HTR-8/SVneo (cell line): ENCODE measurements around the gene DUSP14.
"Not testable (repeated sequence)": the region's sequence is repeated elsewhere in the genome, so short reads cannot be mapped to it uniquely, and the experiment has no call there.

ENCODE experiments used
- DNase-seq: peaks from one replicate; pipeline ENCODE4 v3.0.0; 2011; ENCODE audit warnings: low spot score, mixed read lengths; ENCODE audit not compliant: insufficient read length
- FAIRE-seq: peaks from 2 replicates; lab custom pipeline; 2011; peaks lifted over from hg19 to GRCh38; lab: Jason Lieb, UNC

DUSP14 gene

DNA sequence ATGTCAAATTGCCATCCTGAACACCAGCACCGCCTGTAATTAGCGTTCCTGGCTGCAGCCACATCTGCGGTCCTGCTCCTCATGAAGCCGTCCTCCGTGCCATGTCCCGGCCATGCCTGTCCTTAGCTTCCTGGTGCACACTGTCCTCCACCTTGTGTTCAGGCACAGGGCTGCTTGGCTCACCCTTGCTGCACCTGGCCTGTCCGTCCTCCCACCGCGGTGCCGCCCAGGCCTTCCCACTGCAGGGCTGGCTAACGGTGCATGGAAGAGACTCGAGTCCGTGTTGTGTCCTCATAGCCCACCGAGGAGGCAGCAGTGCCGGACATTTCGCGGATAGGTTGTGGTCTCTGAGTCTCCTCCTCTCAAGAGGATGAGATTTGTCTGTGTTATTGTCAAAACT is 20.4 kb downstream of the DUSP14 start:
- DNase-seq: no peak
- no peak for FAIRE-seq

GRCh38 chr17:37511642-37512041 is 22.0 kb downstream of the DUSP14 start:
- FAIRE-seq: not testable (repeated sequence)

DNA sequence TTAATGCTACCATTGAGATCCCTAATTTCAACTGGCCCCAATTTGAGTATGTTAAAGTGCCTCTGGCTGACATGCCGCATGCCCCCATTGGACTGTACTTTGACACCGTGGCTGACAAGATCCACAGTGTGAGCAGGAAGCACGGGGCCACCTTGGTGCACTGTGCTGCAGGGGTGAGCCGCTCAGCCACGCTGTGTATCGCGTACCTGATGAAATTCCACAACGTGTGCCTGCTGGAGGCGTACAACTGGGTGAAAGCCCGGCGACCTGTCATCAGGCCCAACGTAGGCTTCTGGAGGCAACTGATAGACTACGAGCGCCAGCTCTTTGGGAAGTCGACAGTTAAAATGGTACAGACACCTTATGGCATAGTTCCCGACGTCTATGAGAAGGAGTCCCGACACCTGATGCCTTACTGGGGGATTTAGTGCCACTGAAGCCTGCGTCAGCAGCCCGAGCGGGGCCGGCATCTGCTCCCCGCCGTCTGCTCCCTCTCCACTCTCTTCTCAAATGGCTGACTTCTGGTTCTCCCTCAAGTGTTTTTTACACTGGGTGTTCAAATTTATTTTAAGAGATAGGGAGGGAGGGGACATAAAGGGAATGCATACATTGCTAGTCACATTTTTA is 22.9 kb downstream of the DUSP14 start:
- FAIRE-seq (no peak), DNase-seq (no peak)

More at GRCh38 chr17:37511642-37512041, 22.0 kb downstream of the DUSP14 start:
- DNase-seq: not testable (repeated sequence)

DNA sequence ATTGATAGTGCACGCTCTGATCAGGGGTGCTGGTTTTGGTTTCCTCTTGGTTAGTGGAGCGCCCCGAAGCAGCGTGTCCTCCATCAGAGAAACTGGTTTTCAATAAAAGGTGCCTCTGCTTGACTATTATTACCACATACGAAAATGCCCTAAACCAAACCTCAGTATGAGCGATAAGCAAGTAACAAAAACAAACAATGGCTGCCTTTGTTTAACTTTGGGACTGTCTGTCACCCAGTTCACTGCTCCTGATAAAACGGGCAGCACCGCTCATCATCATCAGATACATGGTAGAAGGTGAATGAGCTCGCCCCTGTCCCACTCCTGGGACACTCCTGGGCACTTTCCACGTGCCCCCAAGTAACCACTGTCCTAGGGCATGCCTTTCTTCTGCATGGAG is 24.0 kb downstream of the DUSP14 start:
- DNase-seq: no peak
- FAIRE-seq: no peak

- FAIRE-seq (no peak), DNase-seq (peak; percentile 50)
Observed at GRCh38 chr17:37516127-37516571, 26.5 kb downstream of the DUSP14 start.

GRCh38 chr17:37517881-37518280 is 28.2 kb downstream of the DUSP14 start:
- DNase-seq: no peak
- FAIRE-seq: no peak

GRCh38 chr17:37518826-37519225 is 29.1 kb downstream of the DUSP14 start:
- FAIRE-seq (no peak), DNase-seq (no peak)

DNA sequence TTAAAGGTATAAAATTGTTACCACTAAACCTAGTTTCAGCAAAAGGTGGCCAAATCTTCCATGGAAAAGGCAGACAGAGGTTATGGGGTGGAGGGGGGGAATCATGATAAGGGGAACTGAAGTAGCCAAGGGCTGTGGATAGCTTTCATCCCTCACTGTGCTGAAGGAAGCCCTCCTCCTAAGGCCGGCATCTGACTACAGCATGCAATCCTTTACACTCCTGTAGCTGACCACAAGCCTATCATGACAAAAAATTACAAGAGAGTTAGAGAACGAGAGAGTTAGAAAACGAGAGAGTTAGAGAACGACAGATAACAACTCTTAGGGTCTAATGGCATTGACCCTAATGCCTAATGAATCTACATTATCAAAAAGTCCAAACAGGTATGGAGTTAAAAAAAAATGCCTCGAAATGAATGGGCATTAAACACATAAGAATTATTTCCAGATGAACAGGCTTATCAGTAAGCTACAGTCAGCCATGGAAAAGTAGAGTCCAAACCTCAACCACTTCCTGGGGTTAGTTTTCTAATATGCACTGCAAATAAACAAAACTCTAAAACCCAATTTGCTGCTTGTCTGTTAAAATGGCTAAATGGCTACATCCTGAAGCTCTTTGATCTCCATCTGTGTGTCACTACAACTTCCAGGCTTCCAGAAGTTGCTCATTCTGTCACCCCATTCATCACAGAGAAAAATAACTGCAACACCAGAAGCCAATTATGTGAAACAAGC is 29.7 kb downstream of the DUSP14 start:
- no peak for FAIRE-seq
- DNase-seq: no peak

GRCh38 chr17:37520174-37520573 is 30.5 kb downstream of the DUSP14 start:
- no peak for FAIRE-seq

GRCh38 chr17:37521821-37522220 is 32.1 kb downstream of the DUSP14 start:
- no peak for FAIRE-seq
- no peak for DNase-seq

More at GRCh38 chr17:37520174-37520573, 30.5 kb downstream of the DUSP14 start:
- no peak for DNase-seq

DNA sequence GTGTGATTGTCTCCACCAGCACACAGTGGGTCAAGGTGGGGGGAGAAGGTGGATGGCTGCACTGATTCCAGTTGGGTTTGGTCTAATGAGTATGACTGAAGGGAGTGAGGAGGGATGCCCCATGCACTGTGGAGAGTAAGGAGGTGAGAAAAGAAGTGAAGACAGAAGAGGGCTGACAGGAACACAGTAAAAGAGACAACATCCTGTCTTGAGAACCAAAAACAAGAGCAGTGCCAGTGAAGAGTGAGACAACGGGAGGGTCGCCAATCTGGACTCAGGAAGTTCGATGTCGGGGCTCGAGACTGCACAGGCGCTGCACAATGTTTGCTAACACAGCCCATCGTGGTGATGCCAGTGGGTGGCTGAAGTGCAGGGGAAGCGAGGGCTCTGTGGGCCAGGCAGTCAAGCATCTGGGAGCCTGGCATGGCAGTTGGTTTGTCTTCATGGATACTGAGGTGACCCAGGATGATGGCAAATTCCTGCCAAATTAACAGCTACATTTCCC is 34.1 kb downstream of the DUSP14 start:
- DNase-seq: no peak
- FAIRE-seq: no peak

- FAIRE-seq (no peak), DNase-seq (peak; percentile 63)
Observed at GRCh38 chr17:37527249-37527851, 37.7 kb downstream of the DUSP14 start.

DNA sequence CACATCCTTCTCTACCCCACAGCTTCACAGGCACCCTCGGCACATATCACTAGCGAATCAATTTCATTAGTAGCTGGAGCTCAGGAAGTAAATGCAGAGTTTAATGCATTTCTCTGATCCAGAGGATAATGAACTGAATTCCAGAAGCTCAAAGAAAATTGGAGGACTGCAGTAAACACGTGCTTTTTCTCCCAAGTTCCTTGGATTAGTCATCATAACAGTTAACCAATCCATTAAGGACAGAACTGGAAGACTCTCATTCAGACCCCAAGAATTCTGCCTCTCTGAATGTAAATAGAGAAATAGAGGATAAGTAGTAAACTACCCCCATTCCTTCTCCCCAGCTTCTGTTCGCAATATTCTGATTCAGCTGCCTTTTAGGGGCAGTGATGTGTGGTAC is 40.7 kb downstream of the DUSP14 start:
- DNase-seq (no peak), FAIRE-seq (no peak)

GRCh38 chr17:37532756-37533155 is 43.1 kb downstream of the DUSP14 start:
- DNase-seq (no peak), FAIRE-seq (no peak)

GRCh38 chr17:37535906-37536305 is 46.2 kb downstream of the DUSP14 start:
- DNase-seq (no peak), FAIRE-seq (no peak)

DNA sequence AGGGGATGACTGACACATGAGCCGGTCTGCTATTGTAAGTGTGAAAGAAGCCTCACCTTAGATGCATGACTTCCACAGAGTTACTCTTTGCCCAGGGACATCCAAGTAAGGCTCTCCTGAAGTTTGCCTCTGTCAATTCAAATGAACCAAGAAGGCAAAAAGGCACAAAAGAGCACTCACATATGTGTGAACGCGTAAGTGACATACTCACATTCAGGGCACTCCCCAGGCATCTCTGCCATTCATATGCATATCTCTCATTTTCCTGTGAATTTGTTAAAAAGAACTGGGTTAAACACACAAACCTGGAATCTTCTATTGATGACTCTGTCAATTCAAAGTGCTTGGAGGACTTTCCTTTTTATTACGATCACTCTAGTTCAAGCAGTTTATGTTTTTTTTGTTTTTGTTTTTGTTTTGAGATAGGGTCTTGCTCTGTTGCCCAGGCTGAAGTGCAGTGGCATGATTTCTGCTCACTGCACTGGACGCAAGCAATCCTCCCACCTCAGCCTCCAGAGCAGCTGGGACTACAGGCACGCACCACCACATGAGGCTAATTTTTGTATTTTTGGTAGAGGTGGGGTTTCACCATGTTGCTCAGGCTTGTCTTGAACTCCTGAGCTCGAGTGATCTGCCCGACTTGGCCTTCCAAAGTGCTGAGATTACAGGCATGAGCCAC is 49.4 kb downstream of the DUSP14 start:
- DNase-seq: no peak
- no peak for FAIRE-seq

GRCh38 chr17:37541880-37542660 is 52.4 kb downstream of the DUSP14 start:
- FAIRE-seq (no peak), DNase-seq (no peak)

- FAIRE-seq (no peak), DNase-seq (no peak)
Observed at GRCh38 chr17:37543637-37544052, 54.0 kb downstream of the DUSP14 start.

DNA sequence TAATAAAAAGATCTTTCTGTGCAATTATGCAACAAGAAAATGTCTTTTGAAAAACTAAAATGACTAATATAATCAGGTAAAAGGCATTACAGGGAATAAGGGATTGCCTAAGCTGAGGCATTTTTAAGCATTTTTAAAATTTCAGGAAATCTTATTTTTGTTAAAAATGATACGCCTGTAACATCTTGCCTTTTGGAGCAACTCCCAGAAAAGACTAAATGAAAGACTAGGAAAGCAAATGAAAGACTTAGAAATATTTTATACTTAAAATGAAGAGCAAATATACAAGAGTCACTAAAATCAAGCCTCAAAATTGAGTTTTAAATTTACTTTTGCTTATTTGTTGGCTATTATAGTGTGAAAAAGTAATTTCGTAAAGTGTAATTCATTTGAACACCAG is 55.8 kb downstream of the DUSP14 start:
- FAIRE-seq: no peak
- no peak for DNase-seq

DNA sequence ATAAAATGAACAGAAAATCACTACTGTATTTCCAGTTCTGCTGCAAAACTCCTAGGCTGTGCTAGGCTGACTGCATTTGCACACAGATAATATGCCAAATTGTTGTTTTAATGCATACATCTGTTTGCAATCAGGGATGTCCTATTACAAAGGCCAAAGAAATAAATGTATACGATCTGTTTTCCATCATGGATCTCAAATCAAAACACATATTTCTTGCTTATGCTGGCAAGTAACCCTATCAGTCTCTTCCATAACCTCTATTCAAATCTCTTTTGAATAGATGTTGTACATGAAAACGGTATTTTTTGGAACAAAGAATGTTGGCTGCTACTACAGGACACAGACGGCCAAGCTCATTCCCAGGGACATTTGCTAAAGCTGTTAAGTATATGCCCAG is 56.6 kb downstream of the DUSP14 start:
- FAIRE-seq (no peak), DNase-seq (no peak)
